T-helper 2 cell treated with Interferon-gamma antibody and Interleukin-4, amounts not matched to agents 100 ng/mL and 5 ng/mL, for 36 hours (primary cell): Measurements from ENCODE around the gene RWDD1. TPM values are rescaled to one million over a fixed set of nuclear protein-coding genes. Genes with fewer than 3 reads are reported as not detected.

Experiments used
- intact Hi-C: fragments of 100-400 bp; cut with micrococcal nuclease; formaldehyde crosslinking; loops from one replicate; pipeline ENCODE4 v1.15.1; 2023
- total RNA-seq: library from RNA; stranded (reverse); gene quantifications from 2 replicates; pipeline ENCODE4 v1.2.3, GENCODE V29; 2022

The RWDD1 gene, protein sequence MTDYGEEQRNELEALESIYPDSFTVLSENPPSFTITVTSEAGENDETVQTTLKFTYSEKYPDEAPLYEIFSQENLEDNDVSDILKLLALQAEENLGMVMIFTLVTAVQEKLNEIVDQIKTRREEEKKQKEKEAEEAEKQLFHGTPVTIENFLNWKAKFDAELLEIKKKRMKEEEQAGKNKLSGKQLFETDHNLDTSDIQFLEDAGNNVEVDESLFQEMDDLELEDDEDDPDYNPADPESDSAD
- total RNA-seq, result 38.4 and 40.5 TPM in 2 replicates

DNA sequence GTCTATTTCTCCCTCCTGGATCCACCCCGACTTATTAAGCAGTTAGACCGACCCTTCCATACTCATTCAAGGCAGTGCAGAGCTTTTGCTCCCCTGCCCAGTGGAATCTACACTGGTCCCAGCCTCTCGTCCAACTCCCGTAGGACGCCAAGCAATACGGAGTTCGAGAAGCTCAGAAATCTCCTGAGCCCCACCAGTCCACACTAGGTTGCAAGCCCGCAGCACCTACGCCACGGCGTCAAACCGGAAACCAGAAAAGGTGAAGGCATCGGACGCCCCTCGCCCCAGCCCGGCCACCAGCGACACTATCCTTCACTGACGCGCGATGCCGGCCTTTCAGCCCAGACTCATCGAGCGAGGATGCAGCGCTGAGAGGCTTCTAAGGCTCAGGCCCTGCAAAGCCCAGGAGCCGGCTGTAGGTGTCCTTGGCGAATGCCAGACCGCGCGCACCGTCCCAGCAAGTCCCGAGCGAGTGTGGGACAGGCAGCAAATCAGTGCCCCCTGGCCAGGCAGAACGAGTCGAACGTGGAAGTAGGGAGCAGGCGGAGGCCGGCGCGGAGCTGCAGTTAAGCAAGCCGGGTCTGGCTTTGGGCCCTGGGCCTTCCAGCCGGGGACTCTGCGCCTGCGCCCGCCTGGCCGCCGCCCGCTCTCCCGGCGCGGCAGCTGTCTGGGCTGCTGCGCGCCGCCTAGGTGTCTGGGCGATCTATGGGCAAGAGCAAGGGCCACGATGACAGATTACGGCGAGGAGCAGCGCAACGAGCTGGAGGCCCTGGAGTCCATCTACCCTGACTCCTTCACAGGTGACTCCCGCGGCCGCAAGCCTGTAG lies at the start of gene RWDD1:
Gene RWDD1, plus strand, starts transcription at position 649 of the 827 bp plus-strand sequence. Its CDS starts 79 bp downstream, at position 728.
- intact Hi-C loops, result loop anchor here (1.0 to 2.0 kb wide), 11 partner anchors 38 to 1031 kb away; partner anchors contain the start of genes GOPC, KPNA5, RSPH4A and TSPYL1

- intact Hi-C loops, result no loop called here
These were observed 48.4 kb upstream of the RWDD1 start for GRCh38 chr6:116522896-116523295.

- intact Hi-C loops, result no loop called here
These were observed 47.1 kb upstream of the RWDD1 start for GRCh38 chr6:116524236-116524635.

DNA sequence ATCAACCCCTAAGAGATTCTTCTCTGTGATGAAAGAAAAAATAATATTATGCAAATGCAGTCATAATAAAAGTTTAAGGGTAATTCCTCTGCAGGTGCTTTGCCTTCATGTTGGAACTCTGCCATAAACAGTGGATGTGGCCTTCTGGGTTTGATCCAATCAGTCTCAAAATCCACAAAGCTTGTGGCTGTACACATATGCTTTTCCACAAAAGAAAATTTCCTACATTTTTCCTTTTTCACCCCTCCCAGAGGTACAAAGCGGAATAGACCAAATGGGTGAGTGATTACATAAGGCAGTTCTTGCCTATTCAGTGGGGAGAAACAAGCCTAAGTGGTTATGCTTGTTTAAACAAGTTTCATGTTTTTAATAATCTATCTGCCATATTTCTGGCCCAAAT lies 43.2 kb upstream of the RWDD1 start:
- intact Hi-C loops, result no loop called here

- intact Hi-C loops, result no loop called here
These were observed 42.5 kb upstream of the RWDD1 start for GRCh38 chr6:116528780-116529179.

DNA sequence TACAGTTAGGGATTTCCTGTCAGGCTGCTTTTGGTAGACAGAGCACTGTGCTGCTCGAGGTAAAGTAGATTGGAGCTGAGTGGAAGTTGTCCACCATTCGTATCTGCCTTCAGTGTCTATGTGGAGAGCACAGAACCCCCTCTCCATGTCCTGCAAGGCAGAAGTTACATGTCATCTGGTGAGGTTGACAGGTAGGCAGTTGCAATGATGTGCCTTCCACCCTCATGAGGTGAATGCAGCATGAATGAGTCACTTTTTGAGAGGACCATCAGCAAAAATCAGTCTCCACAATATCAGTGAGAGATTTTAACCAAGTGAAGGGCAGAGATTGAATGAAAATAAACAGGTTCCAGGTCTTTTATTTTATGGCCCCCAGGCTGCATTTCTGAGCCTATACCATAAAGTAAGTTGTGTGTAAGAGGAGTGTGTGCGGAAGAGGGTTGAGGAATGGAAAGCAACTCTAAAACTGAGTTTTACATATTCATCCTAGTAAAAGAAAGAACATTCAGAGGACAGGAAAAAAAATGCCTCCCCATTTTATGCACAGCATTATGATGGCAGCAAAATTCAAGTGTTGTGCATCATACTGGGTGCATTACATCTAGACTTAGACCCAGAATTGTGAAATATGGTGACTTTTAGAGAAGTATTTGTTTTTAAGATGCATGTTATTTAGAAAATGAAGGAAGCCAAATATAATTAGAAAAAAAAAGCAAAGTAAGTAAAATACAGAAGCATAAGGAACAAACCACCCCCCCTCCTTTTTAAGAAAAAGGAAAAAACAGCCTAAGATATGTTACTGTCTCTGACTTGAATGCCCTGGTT lies 41.6 kb upstream of the RWDD1 start:
- intact Hi-C loops, result no loop called here

- intact Hi-C loops, result no loop called here
These were observed 40.9 kb upstream of the RWDD1 start for GRCh38 chr6:116530436-116530835.

DNA sequence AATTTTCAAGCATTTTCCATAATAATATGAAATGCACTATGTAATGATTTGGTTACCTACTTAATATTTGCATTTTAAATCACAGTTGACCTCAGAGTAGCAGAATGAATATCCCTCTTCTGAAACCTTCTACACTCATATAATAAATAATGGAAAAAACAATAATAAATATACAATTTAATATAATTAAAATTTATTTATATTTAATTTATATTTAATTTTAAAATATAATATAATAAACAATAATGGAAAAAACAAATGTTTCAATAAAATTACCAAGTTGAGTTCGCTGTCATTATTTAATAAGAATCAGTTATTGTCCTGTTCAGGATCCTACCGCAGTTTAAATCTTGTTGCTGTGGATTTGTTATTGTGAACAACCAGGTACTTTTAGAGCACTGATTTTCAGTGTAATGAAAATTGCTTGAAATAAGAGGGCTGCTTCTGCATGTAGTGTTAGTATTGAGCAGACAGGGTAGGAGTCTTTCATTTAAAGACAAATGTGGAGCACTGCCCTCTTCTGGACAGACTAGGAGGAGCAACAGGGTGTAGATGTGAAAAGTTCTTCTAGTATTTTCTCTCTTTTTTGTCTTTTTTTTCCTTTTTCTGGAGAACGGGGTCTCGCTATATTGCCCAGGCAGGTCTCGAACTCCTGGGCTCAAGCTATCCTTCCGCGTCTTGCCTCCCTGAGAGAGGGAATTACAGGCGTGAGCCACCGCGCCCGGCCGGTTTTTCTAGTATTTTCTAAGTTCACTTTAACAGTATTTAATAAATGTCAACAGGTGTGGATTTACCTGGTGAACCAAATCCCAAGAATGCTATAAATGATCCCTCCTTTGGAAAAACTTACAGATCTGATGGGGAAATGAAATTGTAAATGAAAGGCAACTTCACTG lies 39.4 kb upstream of the RWDD1 start:
- intact Hi-C loops, result loop anchor here (1.0 to 2.0 kb wide), 4 partner anchors 39 to 314 kb away; partner anchors contain the start of gene RWDD1

- intact Hi-C loops, result loop anchor here (2.0 kb wide), 1 partner anchor 37 kb away; the partner anchor contains the start of gene RWDD1
These were observed 37.9 kb upstream of the RWDD1 start for GRCh38 chr6:116533233-116533957.

GRCh38 chr6:116535109-116535508 lies 36.2 kb upstream of the RWDD1 start:
- intact Hi-C loops, result loop anchor here (5.0 kb wide), 1 partner anchor 312 kb away; no protein-coding TSS in a partner anchor

- intact Hi-C loops, result loop anchor here (1.0 to 5.0 kb wide), 3 partner anchors 25 to 311 kb away; no protein-coding TSS in a partner anchor
These were observed 35.1 kb upstream of the RWDD1 start for GRCh38 chr6:116536216-116536621.

DNA sequence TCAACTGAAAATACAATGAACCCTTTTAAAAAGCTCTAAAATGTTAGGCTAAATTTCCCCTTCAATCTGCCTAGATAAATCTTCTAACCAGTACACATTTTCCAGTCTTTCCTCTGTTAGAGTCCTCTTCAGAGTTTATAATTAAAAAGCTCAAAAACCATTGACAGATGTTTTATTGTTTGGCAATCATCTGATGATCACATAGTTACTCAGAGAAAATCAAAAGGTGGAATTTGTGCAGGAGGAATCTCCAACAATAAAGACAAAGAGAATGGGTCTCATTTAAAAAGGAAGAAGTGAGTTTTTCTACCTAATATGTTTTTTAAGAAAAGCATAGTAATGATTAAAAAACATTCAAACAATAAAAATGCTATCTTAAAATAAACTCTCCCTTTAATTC lies 28.9 kb upstream of the RWDD1 start:
- intact Hi-C loops, result no loop called here

DNA sequence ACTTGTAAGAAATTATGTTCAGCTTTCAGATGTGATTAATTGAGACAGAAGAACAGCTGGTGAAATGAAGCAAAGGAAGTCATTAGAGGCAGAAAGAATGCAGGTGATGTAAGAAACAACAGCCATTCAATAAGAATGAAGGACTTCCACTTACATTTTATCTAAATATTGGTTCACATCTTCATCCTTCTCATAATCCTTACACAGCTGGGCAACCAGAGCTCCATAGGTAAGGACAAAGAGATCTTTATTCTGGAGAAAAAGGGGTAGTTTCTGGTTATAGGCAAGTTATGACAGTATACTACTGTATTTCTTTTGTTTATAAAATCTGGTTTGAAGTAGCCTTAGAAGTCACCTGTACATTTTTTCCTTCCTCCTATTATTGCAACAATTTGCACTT lies 28.2 kb upstream of the RWDD1 start:
- intact Hi-C loops, result no loop called here

- intact Hi-C loops, result no loop called here
These were observed 25.7 kb upstream of the RWDD1 start, which contains the start of gene TRAPPC3L for GRCh38 chr6:116545651-116546050. TSS of gene TRAPPC3L (minus strand) at chr6:116545684. CDS start at chr6:116545514, 170 bp downstream.

GRCh38 chr6:116547358-116547757 lies 23.9 kb upstream of the RWDD1 start:
- intact Hi-C loops, result no loop called here

- intact Hi-C loops, result no loop called here
These were observed 20.5 kb upstream of the RWDD1 start for GRCh38 chr6:116550796-116551195.

DNA sequence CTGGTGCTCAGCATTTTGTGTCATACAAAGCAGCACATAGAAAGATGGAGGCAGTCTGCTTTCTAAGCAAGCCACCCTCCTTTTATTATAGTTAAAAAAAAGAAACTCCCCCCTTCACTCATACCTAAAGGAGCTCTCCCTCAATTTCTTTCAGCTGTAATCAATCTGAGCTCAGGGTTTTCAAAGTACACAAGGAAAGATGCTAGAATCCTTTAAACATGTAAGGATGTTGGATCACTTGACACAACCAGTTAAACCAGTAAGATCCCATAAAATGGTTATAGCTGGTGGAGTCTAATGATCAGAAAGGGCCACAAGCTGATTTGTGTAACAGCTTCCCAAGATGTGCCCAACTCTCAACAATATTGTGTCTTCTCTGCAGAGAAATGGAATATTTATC lies 17.9 kb upstream of the RWDD1 start, which contains the start of gene CALHM4:
Gene CALHM4, plus strand, starts transcription at position 301 of the 400 bp plus-strand sequence. Its CDS starts 43 bp downstream, at position 344.
- intact Hi-C loops, result no loop called here

DNA sequence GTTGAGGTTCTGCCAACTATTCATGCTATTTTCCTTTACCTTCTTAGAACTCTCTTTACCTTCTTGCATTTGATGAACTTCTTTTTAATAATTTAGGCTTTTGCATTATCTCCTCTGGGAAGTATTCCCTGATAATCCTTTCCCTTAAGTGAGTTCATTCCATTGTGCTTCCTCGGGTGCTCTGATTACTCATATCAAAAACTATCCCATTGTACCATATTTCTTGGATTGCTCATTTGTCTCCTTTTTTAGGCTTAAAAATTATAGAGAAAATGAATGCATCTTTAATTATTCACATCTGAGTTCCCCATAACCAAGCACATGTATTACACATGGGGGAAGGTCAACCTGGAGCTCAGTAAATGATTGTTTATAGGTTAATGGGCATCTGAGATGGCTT lies 15.2 kb upstream of the RWDD1 start:
- intact Hi-C loops, result no loop called here

GRCh38 chr6:116556814-116557415 lies 14.4 kb upstream of the RWDD1 start:
- intact Hi-C loops, result no loop called here
